HL-60 (cell line): ENCODE results near the gene CYSRT1.

Experiments
- DNase-seq, 2 experiments: peaks; one replicate each; pipeline ENCODE4 v3.0.0-alpha.2; 2010 to 2020; ENCODE audit warnings: low read depth in 1 of 2, low spot score in 1 of 2
- H3K27ac ChIP-seq: fragments of 250-450 bp; sonication (Bioruptor Pico); replicated peaks from 2 replicates; pipeline ENCODE4 v1.5.1; 2020; ENCODE audit warnings: mild to moderate bottlenecking, moderate library complexity
- H3K27me3 ChIP-seq: fragments of 250-450 bp; sonication (Bioruptor Pico); 2 replicates; pipeline ENCODE4 v1.5.1; 2021; ENCODE audit warnings: mild to moderate bottlenecking, moderate library complexity; ENCODE audit not compliant: insufficient read depth, poor library complexity, severe bottlenecking
- H3K4me3 ChIP-seq: replicated peaks from 2 replicates; pipeline ENCODE4 v1.5.1; 2011; ENCODE audit warnings: mild to moderate bottlenecking, control low read depth, low read length; ENCODE audit not compliant: insufficient read depth
- CTCF ChIP-seq: IDR thresholded peaks from one replicate; pipeline ENCODE4 v1.5.1; 2011; ENCODE audit warnings: low read length, control low read depth, inconsistent platforms; ENCODE audit not compliant: insufficient read depth
- GABPA ChIP-seq: IDR thresholded peaks from 2 replicates; pipeline ENCODE4 v1.6.1; 2012; ENCODE audit warnings: low read depth
- POLR2AphosphoS5 ChIP-seq: IDR thresholded peaks from 2 replicates; pipeline ENCODE4 v1.6.1; 2012; ENCODE audit warnings: low read depth
- REST ChIP-seq: IDR thresholded peaks from 2 replicates; pipeline ENCODE4 v1.6.1; 2012; ENCODE audit warnings: low read depth; ENCODE audit not compliant: insufficient replicate concordance
- SPI1 ChIP-seq: IDR thresholded peaks from 2 replicates; pipeline ENCODE4 v1.6.1; 2012; ENCODE audit warnings: low read depth, mild to moderate bottlenecking, borderline replicate concordance

Gene CYSRT1

GRCh38 chr9:137195525-137196220 lies 29.3 kb upstream of the CYSRT1 start:
- Histone ChIP-seq H3K27ac (no peak overlapping the region), H3K4me3 (no peak overlapping the region), H3K27me3 (no peaks in the 10 kb centered on the region)
- DNase-seq: no peak
- TF ChIP-seq POLR2AphosphoS5 (no peak), CTCF (no peak), REST (no peak), SPI1 (no peak), GABPA (no peak)

- DNase-seq: no peak
- Histone ChIP-seq H3K27me3 (no peaks in the 10 kb centered on the region), H3K4me3 (no peak overlapping the region), H3K27ac (no peak overlapping the region)
- TF ChIP-seq GABPA (no peak), CTCF (no peak), POLR2AphosphoS5 (no peak), REST (no peak), SPI1 (no peak)
Measured at GRCh38 chr9:137198051-137198901, 26.7 kb upstream of the CYSRT1 start.

GRCh38 chr9:137198902-137199283 lies 26.1 kb upstream of the CYSRT1 start:
- H3K27me3 ChIP-seq: no peaks in the 10 kb centered on the region
- DNase-seq: no peak
- H3K27ac ChIP-seq: no peak overlapping the region
- TF ChIP-seq GABPA (no peak), REST (no peak), CTCF (no peak), POLR2AphosphoS5 (no peak), SPI1 (no peak)
- H3K4me3 ChIP-seq: no peak overlapping the region; the same call in 1 of the 2 replicates
